ENCODE results near the gene ROR2. TPM values are rescaled to one million over a fixed set of nuclear protein-coding genes. Genes with fewer than 3 reads are reported as not detected.

Gene ROR2
- total RNA-seq, 1 donor from 2014 or later, result 18.6 TPM

- H3K4me1 Mint-ChIP-seq (ENCODE audit: low read depth), result peaks cover 51% of the 10 kb centered on the region
- H3K4me3 Mint-ChIP-seq (ENCODE audit: unreplicated experiment), result no peak overlapping the region
- no peak for TF ChIP-seq CTCF (IDR thresholded peaks at IDR 0.05)
- no peak overlapping the region for H3K27ac Mint-ChIP-seq (ENCODE audit: unreplicated experiment)
- H3K27me3 Mint-ChIP-seq (ENCODE audit: low read depth), result no peaks in the 10 kb centered on the region
- H3K36me3 Mint-ChIP-seq (ENCODE audit: low read depth), result no peaks in the 10 kb centered on the region
- H3K9me3 Mint-ChIP-seq (ENCODE audit: low read depth), result no peaks in the 10 kb centered on the region
- DNase-seq (ENCODE audit: low spot score), result no peak
Measured at GRCh38 chr9:91905237-91905650, 44.8 kb downstream of the ROR2 start.

- H3K27me3 Mint-ChIP-seq (ENCODE audit: low read depth), result no peaks in the 10 kb centered on the region
Measured at GRCh38 chr9:91904588-91905236, 45.3 kb downstream of the ROR2 start.

GRCh38 chr9:91903126-91903911 lies 46.7 kb downstream of the ROR2 start:
- no peak overlapping the region for H3K27ac Mint-ChIP-seq (ENCODE audit: unreplicated experiment)

More at GRCh38 chr9:91904588-91905236, 45.3 kb downstream of the ROR2 start:
- H3K9me3 Mint-ChIP-seq (ENCODE audit: low read depth), result no peaks in the 10 kb centered on the region
- peaks cover 54% of the 10 kb centered on the region for H3K4me1 Mint-ChIP-seq (ENCODE audit: low read depth)
- TF ChIP-seq CTCF (IDR thresholded peaks at IDR 0.05), result no peak
- no peak overlapping the region for H3K27ac Mint-ChIP-seq (ENCODE audit: unreplicated experiment)
- H3K4me3 Mint-ChIP-seq (ENCODE audit: unreplicated experiment), result no peak overlapping the region
- H3K36me3 Mint-ChIP-seq (ENCODE audit: low read depth), result no peaks in the 10 kb centered on the region
- DNase-seq (ENCODE audit: low spot score), result no peak

GRCh38 chr9:91902475-91903125 lies 47.4 kb downstream of the ROR2 start:
- H3K27ac Mint-ChIP-seq (ENCODE audit: unreplicated experiment), result peak overlapping the region; percentile 78
- DNase-seq (ENCODE audit: low spot score), result no peak
- H3K9me3 Mint-ChIP-seq (ENCODE audit: low read depth), result no peaks in the 10 kb centered on the region
- no peak for TF ChIP-seq CTCF (IDR thresholded peaks at IDR 0.05)
- H3K4me1 Mint-ChIP-seq (ENCODE audit: low read depth), result peaks cover 61% of the 10 kb centered on the region
- H3K4me3 Mint-ChIP-seq (ENCODE audit: unreplicated experiment), result no peak overlapping the region
- no peaks in the 10 kb centered on the region for H3K36me3 Mint-ChIP-seq (ENCODE audit: low read depth)
- no peaks in the 10 kb centered on the region for H3K27me3 Mint-ChIP-seq (ENCODE audit: low read depth)

More at GRCh38 chr9:91903126-91903911, 46.7 kb downstream of the ROR2 start:
- Mint-ChIP-seq H3K4me3 (ENCODE audit: unreplicated experiment) (no peak overlapping the region), H3K9me3 (ENCODE audit: low read depth) (no peaks in the 10 kb centered on the region), H3K4me1 (ENCODE audit: low read depth) (peaks cover 61% of the 10 kb centered on the region), H3K27me3 (ENCODE audit: low read depth) (no peaks in the 10 kb centered on the region), H3K36me3 (ENCODE audit: low read depth) (no peaks in the 10 kb centered on the region)
- no peak for DNase-seq (ENCODE audit: low spot score)
- no peak for TF ChIP-seq CTCF (IDR thresholded peaks at IDR 0.05)

- H3K36me3 Mint-ChIP-seq (ENCODE audit: low read depth), result no peaks in the 10 kb centered on the region
- no peak overlapping the region for H3K27ac Mint-ChIP-seq (ENCODE audit: unreplicated experiment)
- no peaks in the 10 kb centered on the region for H3K27me3 Mint-ChIP-seq (ENCODE audit: low read depth)
- TF ChIP-seq CTCF (IDR thresholded peaks at IDR 0.05), result no peak
- no peak for DNase-seq (ENCODE audit: low spot score)
- H3K9me3 Mint-ChIP-seq (ENCODE audit: low read depth), result no peaks in the 10 kb centered on the region
- H3K4me1 Mint-ChIP-seq (ENCODE audit: low read depth), result peaks cover 73% of the 10 kb centered on the region
- no peak overlapping the region for H3K4me3 Mint-ChIP-seq (ENCODE audit: unreplicated experiment)
Measured at GRCh38 chr9:91900797-91901177, 49.2 kb downstream of the ROR2 start.

Measured in chondrocyte (in vitro differentiated cells).